Esophagus muscularis mucosa (tissue), 4 donors: Measurements from ENCODE around the gene PSMB9. TPM values are rescaled to one million over a fixed set of nuclear protein-coding genes. Genes with fewer than 3 reads are reported as not detected.

ENCODE experiments used
- DNase-seq: peaks from one replicate; pipeline ENCODE4 v3.0.0-alpha.2; 2017; ENCODE audit errors: extremely low spot score
- H3K27ac ChIP-seq, 4 donors: fragments of 200-600 bp; sonication (generic); replicated peaks in 1 of 4; 1 replicate in 3 of 4; 2 replicates in 1 of 4; pipeline ENCODE4 v1.5.1; 2016 to 2019; ENCODE audit warnings: mild to moderate bottlenecking in 1 of 4
- H3K27me3 ChIP-seq, 4 donors: fragments of 200-600 bp; sonication (generic); one replicate each; pipeline versions ENCODE4 v1.5.1 to v1.6.0; 2016 to 2019
- H3K36me3 ChIP-seq, 4 donors: fragments of 200-600 bp; sonication (generic); one replicate each; pipeline ENCODE4 v1.5.1; 2016 to 2019
- H3K4me1 ChIP-seq, 4 donors: fragments of 200-600 bp; sonication (generic); one replicate each; pipeline ENCODE4 v1.5.1; 2016 to 2019
- H3K4me3 ChIP-seq, 4 donors: fragments of 200-600 bp; sonication (generic); 1 replicate in 2 of 4; 2 replicates in 2 of 4; pipeline ENCODE4 v1.5.1; 2016 to 2019; ENCODE audit warnings: mild to moderate bottlenecking in 4 of 4, moderate library complexity in 1 of 4
- H3K9me3 ChIP-seq, 4 donors: fragments of 200-600 bp; sonication (generic); 1 replicate in 3 of 4; 2 replicates in 1 of 4; pipeline ENCODE4 v1.5.1; 2016 to 2019
- EP300 ChIP-seq: sonication (generic); formaldehyde crosslinking; IDR thresholded peaks from one replicate; pipeline ENCODE4 v1.6.1; 2017; ENCODE audit warnings: antibody characterized with exemption
- POLR2A ChIP-seq: fragments of 450-650 bp; IDR thresholded peaks from one replicate; pipeline ENCODE4 v1.6.1; 2017; ENCODE audit warnings: antibody characterized with exemption, moderate library complexity, mild to moderate bottlenecking, low read depth
- POLR2AphosphoS5 ChIP-seq, 2 donors: sonication (generic); formaldehyde crosslinking; IDR thresholded peaks; one replicate each; pipeline ENCODE4 v1.6.1; 2017; ENCODE audit warnings: antibody characterized with exemption in 2 of 2
- whole genome bisulfite sequencing: methylation state at CpG from one replicate; pipeline ENCODE4 v1.1.5; 2018; 5-methylcytosine and 5-hydroxymethylcytosine counted together
- intact Hi-C: fragments of 100-400 bp; cut with DNase I; formaldehyde crosslinking; loops from one replicate; pipeline ENCODE4 v1.15.1; 2023
- total RNA-seq, 4 donors: library from RNA; depleted of rRNA; stranded (reverse); fragments of >200 nt; gene quantifications; one replicate each; pipeline versions ENCODE4 v1.1.0 to v1.2.1, GENCODE V29; 2016
- TF ChIP-seq, protein P1 (sequence below), 3 experiments: fragments of 200-600 bp in 2 of 3; fragments of 450-650 bp in 1 of 3; sonication (generic) in 2 of 3; IDR thresholded peaks; one replicate each; pipeline ENCODE4 v1.5.1; 2017 to 2019; ENCODE audit warnings: antibody characterized with exemption in 3 of 3, mild to moderate bottlenecking in 2 of 3, moderate library complexity in 1 of 3

The PSMB9 gene
- total RNA-seq, 4 donors from 2014 or later, result 9.1 to 26.2 (median 20.5) TPM

DNA sequence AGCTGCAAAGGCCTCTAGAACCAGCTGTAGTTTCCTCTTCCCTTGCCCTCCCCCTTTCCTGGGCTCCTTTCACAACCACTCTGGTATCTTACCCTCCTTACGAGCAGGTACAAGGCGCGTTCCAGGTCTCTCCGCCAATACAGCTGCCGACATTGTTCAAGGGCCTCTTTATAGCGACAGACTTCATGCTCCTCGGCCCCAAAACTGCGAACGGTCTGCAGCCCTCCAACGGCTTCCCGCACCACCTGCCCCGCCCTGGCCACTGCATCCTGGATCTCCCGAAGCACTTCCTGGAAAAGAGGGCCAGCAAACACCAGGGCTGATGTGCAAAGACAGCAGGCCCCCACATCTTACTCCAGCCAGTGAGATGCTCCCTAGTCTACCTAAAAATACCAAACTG, 21.5 kb upstream of the PSMB9 start:
- Histone ChIP-seq H3K27me3 (no peaks in the 10 kb centered on the region), H3K9me3 (no peaks in the 10 kb centered on the region), H3K4me3 (no peak overlapping the region), H3K27ac (no peak overlapping the region), H3K4me1 (peaks cover 2 to 12% (median 3%) of the 10 kb centered on the region in 4 donors), H3K36me3 (peaks cover 30 to 84% (median 64%) of the 10 kb centered on the region in 4 donors)
- WGBS, result 80% methylated on average over 13 of the region's 13 CpGs
- TF ChIP-seq POLR2A (no peak), POLR2AphosphoS5 (IDR thresholded peaks at IDR 0.05) (no peak), EP300 (no peak)
- TF ChIP-seq, protein P1, sequence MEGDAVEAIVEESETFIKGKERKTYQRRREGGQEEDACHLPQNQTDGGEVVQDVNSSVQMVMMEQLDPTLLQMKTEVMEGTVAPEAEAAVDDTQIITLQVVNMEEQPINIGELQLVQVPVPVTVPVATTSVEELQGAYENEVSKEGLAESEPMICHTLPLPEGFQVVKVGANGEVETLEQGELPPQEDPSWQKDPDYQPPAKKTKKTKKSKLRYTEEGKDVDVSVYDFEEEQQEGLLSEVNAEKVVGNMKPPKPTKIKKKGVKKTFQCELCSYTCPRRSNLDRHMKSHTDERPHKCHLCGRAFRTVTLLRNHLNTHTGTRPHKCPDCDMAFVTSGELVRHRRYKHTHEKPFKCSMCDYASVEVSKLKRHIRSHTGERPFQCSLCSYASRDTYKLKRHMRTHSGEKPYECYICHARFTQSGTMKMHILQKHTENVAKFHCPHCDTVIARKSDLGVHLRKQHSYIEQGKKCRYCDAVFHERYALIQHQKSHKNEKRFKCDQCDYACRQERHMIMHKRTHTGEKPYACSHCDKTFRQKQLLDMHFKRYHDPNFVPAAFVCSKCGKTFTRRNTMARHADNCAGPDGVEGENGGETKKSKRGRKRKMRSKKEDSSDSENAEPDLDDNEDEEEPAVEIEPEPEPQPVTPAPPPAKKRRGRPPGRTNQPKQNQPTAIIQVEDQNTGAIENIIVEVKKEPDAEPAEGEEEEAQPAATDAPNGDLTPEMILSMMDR (IDR thresholded peaks at IDR 0.05), result no peak
- intact Hi-C loops, result no loop called here
- DNase-seq, result peak; percentile 37

DNA sequence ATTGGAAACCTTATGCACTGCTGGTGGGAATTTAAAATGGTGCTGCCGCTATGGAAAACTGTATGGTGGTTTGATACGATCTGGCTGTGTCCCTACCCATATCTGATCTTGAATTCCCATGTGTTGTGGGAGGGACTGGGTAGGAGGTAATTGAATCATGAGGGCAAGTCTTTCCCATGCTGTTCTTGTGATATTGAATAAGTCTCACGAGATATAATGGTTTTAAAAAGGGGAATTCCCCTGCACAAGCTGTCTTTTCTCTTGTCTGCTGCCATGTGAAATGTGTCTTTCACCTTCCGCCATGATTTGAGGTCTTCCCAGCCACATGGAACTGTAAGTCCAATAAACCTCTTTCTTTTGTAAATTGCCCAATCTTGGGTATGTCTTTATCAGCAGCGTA, 20.3 kb upstream of the PSMB9 start:
- Histone ChIP-seq H3K9me3 (no peaks in the 10 kb centered on the region), H3K27ac (no peak overlapping the region), H3K4me1 (peaks cover 7 to 18% (median 9%) of the 10 kb centered on the region in 4 donors), H3K27me3 (no peaks in the 10 kb centered on the region), H3K4me3 (no peak overlapping the region), H3K36me3 (peaks cover 28 to 75% (median 54%) of the 10 kb centered on the region in 4 donors)
- intact Hi-C loops, result no loop called here
- TF ChIP-seq, protein P1 (IDR thresholded peaks at IDR 0.05), result no peak
- no peak for TF ChIP-seq POLR2AphosphoS5 (IDR thresholded peaks at IDR 0.05)
- no peak for TF ChIP-seq EP300
- TF ChIP-seq POLR2A, result no peak
- DNase-seq, result peak; percentile 10
- 86% methylated on average over 5 of the region's 5 CpGs for WGBS

DNA sequence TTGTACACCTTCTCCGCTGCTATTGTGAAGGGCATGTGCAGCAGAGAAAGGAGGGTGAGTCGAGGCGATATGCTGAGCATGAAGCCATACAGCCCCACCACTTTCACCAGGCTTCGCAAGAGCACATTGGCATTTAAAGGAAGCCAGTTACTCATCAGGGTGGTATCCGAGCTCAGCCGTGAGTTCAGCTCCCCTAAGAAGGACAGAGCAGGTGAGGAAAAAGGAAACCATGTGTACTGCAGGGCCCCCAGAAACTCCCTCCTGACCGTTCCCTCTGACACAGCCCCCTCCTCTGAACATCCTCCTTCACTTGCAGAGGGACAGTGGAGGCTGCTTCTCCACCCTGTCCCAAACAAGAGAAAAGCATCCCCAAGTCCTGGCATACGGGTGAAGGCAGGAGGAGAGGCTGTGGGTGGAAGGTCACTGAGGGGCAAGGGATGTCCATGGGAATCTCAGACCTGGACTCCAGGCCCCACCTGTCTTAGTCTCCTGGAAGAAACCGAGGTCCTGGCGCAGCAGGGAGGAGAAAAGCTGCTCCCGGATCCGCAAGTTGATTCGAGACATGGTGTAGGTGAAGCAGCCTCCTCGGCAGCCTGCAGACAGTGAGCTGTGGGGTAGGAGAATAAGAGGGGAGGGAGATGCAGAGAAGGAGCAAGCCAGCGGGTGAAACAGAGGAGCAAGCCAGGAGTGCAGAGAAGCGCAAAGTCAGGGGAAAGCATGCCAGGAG, 18.7 kb upstream of the PSMB9 start:
- Histone ChIP-seq H3K4me3 (no peak overlapping the region), H3K27ac (no peak overlapping the region), H3K27me3 (no peaks in the 10 kb centered on the region), H3K36me3 (peaks cover 11 to 60% (median 39%) of the 10 kb centered on the region in 4 donors), H3K9me3 (no peaks in the 10 kb centered on the region), H3K4me1 (peaks cover 7 to 25% (median 13%) of the 10 kb centered on the region in 4 donors)
- WGBS, result 94% methylated on average over 15 of the region's 16 CpGs
- DNase-seq, result peak; percentile 70
- TF ChIP-seq POLR2AphosphoS5 (IDR thresholded peaks at IDR 0.05), result no peak
- no peak for TF ChIP-seq POLR2A
- TF ChIP-seq EP300, result no peak
- intact Hi-C loops, result loop anchor here (5.0 kb wide), 1 partner anchor 142 kb away; no protein-coding TSS in a partner anchor

DNA sequence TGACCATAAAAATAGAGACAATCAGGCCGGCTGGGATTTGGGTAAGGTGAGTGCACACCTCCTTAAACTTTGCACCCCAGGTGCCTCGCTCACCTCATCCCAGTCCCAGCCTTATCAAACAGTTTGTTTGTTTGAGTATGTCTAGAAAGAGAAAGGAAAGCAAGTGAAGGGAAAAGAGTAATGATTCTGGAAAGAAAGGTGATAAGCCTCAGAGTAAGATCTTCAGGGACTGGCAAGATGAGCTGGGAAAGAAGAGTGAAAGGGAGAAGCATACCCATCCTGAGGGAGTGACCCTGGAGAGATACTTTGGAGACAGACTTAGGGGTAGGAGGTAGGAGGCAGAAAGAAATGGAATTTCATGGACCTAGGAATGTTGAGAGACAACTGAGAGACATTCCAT, 17.1 kb upstream of the PSMB9 start:
- no peak overlapping the region for H3K27ac ChIP-seq
- no peaks in the 10 kb centered on the region for H3K9me3 ChIP-seq
- no peaks in the 10 kb centered on the region for H3K27me3 ChIP-seq
- no peak for TF ChIP-seq EP300
- TF ChIP-seq POLR2AphosphoS5 (IDR thresholded peaks at IDR 0.05), result no peak
- TF ChIP-seq, protein P1 (IDR thresholded peaks at IDR 0.05), result no peak
- peaks cover 9 to 60% (median 37%) of the 10 kb centered on the region in 4 donors for H3K36me3 ChIP-seq
- H3K4me3 ChIP-seq, result no peak overlapping the region
- peaks cover 7 to 31% (median 13%) of the 10 kb centered on the region in 4 donors for H3K4me1 ChIP-seq
- WGBS, result 94% methylated on average over 2 of the region's 2 CpGs
- intact Hi-C loops, result loop anchor here (5.0 kb wide), 1 partner anchor 140 kb away; no protein-coding TSS in a partner anchor
- peak; percentile 8 for DNase-seq

DNA sequence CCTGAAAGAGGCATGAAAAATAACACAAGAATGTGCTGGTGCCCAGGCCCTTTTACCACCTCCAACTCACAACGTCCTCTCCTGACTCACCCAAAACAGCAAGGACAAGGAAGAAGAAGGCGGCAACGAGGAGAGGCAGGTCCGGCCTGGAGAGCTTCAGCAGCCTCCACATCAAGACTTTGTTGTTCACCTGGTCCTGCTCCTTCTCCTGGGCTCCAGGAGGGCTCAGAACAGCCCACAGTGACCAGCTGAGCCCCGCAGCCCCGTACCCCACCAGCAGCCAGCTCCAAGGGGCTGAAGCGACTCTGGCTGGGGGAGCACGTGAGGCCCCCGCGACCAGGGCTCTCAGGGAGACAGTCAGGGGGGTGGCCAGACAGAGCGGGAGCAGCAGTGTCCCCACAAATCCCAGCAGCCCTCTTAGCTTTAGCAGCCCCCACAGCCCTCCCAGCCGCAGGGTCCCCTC, 16.3 kb upstream of the PSMB9 start:
- intact Hi-C loops, result loop anchor here (1.0 to 5.0 kb wide), 2 partner anchors 30 to 140 kb away; no protein-coding TSS in a partner anchor
- TF ChIP-seq, protein P1 (IDR thresholded peaks at IDR 0.05), result no peak
- no peak for TF ChIP-seq POLR2A
- TF ChIP-seq EP300, result no peak
- no peak for TF ChIP-seq POLR2AphosphoS5 (IDR thresholded peaks at IDR 0.05)
- peak overlapping the region; percentile 63 to 94 (median 82) for H3K4me3 ChIP-seq
- peak; percentile 79 for DNase-seq
- H3K27me3 ChIP-seq, result no peaks in the 10 kb centered on the region
- peaks cover 9 to 60% (median 31%) of the 10 kb centered on the region in 4 donors for H3K36me3 ChIP-seq
- no peaks in the 10 kb centered on the region for H3K9me3 ChIP-seq
- peaks cover 13 to 39% (median 19%) of the 10 kb centered on the region in 4 donors for H3K4me1 ChIP-seq
- 34% methylated on average over 9 of the region's 12 CpGs for WGBS
- peak overlapping the region; percentile 86 to 96 (median 92) for H3K27ac ChIP-seq
